HUES6 (cell line): ENCODE measurements around the gene MAPRE3.
A peak's percentile ranks its signal among the peaks of the same experiment; 100 is the strongest.

ENCODE experiments used
- H3K27ac ChIP-seq: 2 replicates; pipeline ENCODE4 v1.7.0; 2013; ENCODE audit warnings: low read depth, mild to moderate bottlenecking, low read length, inconsistent platforms
- H3K27me3 ChIP-seq: 2 replicates; pipeline ENCODE4 v1.6.1; 2013; ENCODE audit warnings: low read length; ENCODE audit not compliant: control insufficient read depth, insufficient read depth
- H3K36me3 ChIP-seq: 2 replicates; pipeline ENCODE4 v1.6.1; 2013; ENCODE audit warnings: low read length; ENCODE audit not compliant: control insufficient read depth, insufficient read depth
- H3K4me1 ChIP-seq: 2 replicates; pipeline ENCODE4 v1.6.1; 2013; ENCODE audit warnings: low read length; ENCODE audit not compliant: control insufficient read depth, insufficient read depth
- H3K4me3 ChIP-seq: 2 replicates; pipeline ENCODE4 v1.5.1; 2013; ENCODE audit warnings: low read depth, low read length
- H3K9ac ChIP-seq: one replicate; pipeline ENCODE4 v1.6.1; 2013; ENCODE audit warnings: mild to moderate bottlenecking, low read length
- H3K9me3 ChIP-seq: 2 replicates; pipeline ENCODE4 v1.6.1; 2013; ENCODE audit warnings: low read depth, low read length; ENCODE audit not compliant: control insufficient read depth, insufficient read depth

Gene MAPRE3

GRCh38 chr2:27054721-27055120 is 84.3 kb downstream of the MAPRE3 start:
- Histone ChIP-seq H3K27me3 (no peaks in the 10 kb centered on the region), H3K36me3 (peaks cover 59% of the 10 kb centered on the region), H3K27ac (no peak overlapping the region), H3K9me3 (no peaks in the 10 kb centered on the region), H3K9ac (no peak overlapping the region), H3K4me3 (no peak overlapping the region), H3K4me1 (no peaks in the 10 kb centered on the region)

GRCh38 chr2:27057184-27057583 is 86.7 kb downstream of the MAPRE3 start:
- H3K4me1 ChIP-seq, result no peaks in the 10 kb centered on the region
- no peak overlapping the region for H3K9ac ChIP-seq
- no peak overlapping the region for H3K4me3 ChIP-seq
- no peak overlapping the region for H3K27ac ChIP-seq
- H3K27me3 ChIP-seq, result no peaks in the 10 kb centered on the region
- H3K9me3 ChIP-seq, result no peaks in the 10 kb centered on the region
- H3K36me3 ChIP-seq, result peaks cover 70% of the 10 kb centered on the region

GRCh38 chr2:27058210-27058609 is 87.8 kb downstream of the MAPRE3 start:
- no peaks in the 10 kb centered on the region for H3K9me3 ChIP-seq
- no peak overlapping the region for H3K4me3 ChIP-seq
- no peaks in the 10 kb centered on the region for H3K27me3 ChIP-seq
- H3K27ac ChIP-seq, result no peak overlapping the region
- peaks cover 79% of the 10 kb centered on the region for H3K36me3 ChIP-seq
- H3K4me1 ChIP-seq, result no peaks in the 10 kb centered on the region
- H3K9ac ChIP-seq, result no peak overlapping the region

- Histone ChIP-seq H3K36me3 (peaks cover 72% of the 10 kb centered on the region), H3K27ac (no peak overlapping the region), H3K4me3 (no peak overlapping the region), H3K9me3 (no peaks in the 10 kb centered on the region), H3K4me1 (no peaks in the 10 kb centered on the region), H3K27me3 (no peaks in the 10 kb centered on the region), H3K9ac (no peak overlapping the region)
Measured at GRCh38 chr2:27059141-27059820, 88.8 kb downstream of the MAPRE3 start.

DNA sequence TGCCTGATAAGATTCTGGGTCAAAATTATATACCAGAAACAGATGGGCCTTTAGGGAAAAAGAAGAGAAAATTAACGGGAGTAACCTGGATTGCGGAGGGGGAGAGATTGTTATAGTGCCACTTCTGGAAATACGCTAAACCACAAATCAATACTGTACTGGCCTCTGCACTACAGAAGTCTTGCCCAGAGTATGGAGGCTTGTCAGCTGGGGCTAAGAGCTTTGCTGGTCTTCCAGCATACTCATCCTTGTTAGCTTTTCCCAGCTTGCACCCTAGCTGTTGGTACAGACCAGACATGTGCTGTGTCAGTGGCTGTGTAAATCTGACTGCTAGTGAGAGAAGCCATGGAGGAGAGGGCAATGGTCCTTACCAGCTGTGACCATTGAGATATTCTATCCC is 89.9 kb downstream of the MAPRE3 start:
- H3K4me1 ChIP-seq, result no peaks in the 10 kb centered on the region
- H3K36me3 ChIP-seq, result peaks cover 67% of the 10 kb centered on the region
- no peaks in the 10 kb centered on the region for H3K27me3 ChIP-seq
- H3K9ac ChIP-seq, result no peak overlapping the region
- H3K27ac ChIP-seq, result no peak overlapping the region
- H3K9me3 ChIP-seq, result no peaks in the 10 kb centered on the region
- no peak overlapping the region for H3K4me3 ChIP-seq

GRCh38 chr2:27065128-27065527 is 94.7 kb downstream of the MAPRE3 start:
- Histone ChIP-seq H3K27ac (no peak overlapping the region), H3K27me3 (no peaks in the 10 kb centered on the region), H3K9ac (no peak overlapping the region), H3K36me3 (peaks cover 61% of the 10 kb centered on the region), H3K4me1 (no peaks in the 10 kb centered on the region), H3K9me3 (no peaks in the 10 kb centered on the region), H3K4me3 (no peak overlapping the region)

DNA sequence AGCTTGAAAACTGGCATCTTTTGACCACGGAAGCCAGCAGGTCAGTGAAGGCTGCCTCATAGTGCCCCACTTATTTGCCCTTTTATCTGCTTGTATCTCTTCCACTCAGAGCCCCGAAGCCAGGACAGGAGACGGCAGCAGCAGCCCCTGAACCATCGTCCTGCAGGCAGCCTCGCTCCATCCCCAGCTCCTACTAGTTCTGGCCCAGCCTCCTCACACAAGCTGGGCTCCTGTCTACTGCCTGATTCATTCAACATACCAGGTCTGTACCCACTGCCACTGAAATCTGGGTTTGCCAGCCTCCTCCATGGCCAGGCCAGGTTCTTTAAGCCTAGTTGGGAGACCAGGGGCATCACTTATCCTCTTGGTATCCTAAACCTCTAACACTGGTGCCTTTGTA is 96.9 kb downstream of the MAPRE3 start:
- no peak overlapping the region for H3K4me3 ChIP-seq
- H3K9me3 ChIP-seq, result no peaks in the 10 kb centered on the region
- no peaks in the 10 kb centered on the region for H3K27me3 ChIP-seq
- peaks cover 5% of the 10 kb centered on the region for H3K4me1 ChIP-seq
- H3K36me3 ChIP-seq, result peaks cover 52% of the 10 kb centered on the region
- no peak overlapping the region for H3K9ac ChIP-seq
- no peak overlapping the region for H3K27ac ChIP-seq

DNA sequence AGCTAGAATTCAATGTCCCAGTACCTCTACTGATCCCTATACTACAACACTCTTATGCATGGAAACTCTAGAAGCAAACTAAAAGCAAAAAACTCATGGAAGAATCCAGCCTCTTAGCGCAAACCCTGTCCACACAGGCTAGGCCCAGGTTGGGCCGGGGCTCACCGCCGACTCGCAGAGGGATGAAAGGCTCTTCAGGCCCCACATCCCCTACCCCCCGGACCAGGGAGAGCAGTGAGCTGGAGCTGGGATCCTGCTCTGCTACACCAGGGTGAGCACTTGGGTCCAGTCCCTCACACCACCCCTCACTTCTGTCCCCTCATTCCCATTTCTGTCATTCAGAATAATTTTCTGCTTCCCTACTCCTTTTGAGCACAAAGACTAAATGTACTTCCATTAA is 99.0 kb downstream of the MAPRE3 start:
- Histone ChIP-seq H3K27ac (no peak overlapping the region), H3K9ac (no peak overlapping the region), H3K4me1 (peaks cover 12% of the 10 kb centered on the region), H3K27me3 (no peaks in the 10 kb centered on the region), H3K9me3 (no peaks in the 10 kb centered on the region), H3K36me3 (peaks cover 45% of the 10 kb centered on the region), H3K4me3 (no peak overlapping the region)

- peak overlapping the region; percentile 83 for H3K4me3 ChIP-seq
- peaks cover 12% of the 10 kb centered on the region for H3K4me1 ChIP-seq
- H3K9ac ChIP-seq, result no peak overlapping the region
- no peaks in the 10 kb centered on the region for H3K27me3 ChIP-seq
- no peak overlapping the region for H3K27ac ChIP-seq
- H3K36me3 ChIP-seq, result peaks cover 41% of the 10 kb centered on the region
- H3K9me3 ChIP-seq, result no peaks in the 10 kb centered on the region
Measured at GRCh38 chr2:27069961-27070618, 99.7 kb downstream of the MAPRE3 start.

DNA sequence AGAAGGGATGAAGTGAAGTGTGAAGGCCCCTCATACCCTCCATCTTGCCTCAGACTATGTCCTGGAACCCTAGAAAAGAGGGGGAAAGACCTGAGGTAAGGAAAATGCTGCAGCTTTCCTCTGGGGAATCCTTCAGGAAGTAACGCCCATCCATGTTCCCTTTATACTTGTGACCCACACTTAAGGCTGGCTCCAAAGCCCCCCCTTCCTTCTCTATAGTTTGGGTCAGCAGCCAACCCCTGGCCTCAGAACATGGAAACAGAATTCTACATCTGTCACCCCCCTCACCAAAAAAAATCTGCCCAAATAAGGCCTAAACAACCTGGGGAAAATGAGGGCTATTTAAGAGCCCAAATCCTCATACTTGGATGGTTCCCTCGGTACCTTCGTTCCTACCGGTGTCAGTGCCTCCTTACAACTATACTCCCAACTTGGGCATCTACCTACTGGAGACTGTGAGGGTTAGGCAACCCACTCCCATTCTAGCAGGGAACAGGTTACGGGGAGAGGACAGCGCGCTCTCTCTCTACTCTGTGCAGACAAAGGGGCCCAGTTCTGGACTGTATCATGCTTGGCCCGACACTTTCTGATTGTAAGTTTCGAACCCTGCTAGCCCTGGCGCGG is 100.3 kb downstream of the MAPRE3 start:
- Histone ChIP-seq H3K27ac (peak overlapping the region; percentile 52; the same call in 1 of the 2 replicates), H3K27me3 (no peaks in the 10 kb centered on the region), H3K9ac (peak overlapping the region; percentile 81), H3K4me3 (peak overlapping the region; percentile 83), H3K4me1 (peaks cover 12% of the 10 kb centered on the region), H3K36me3 (peaks cover 35% of the 10 kb centered on the region), H3K9me3 (no peaks in the 10 kb centered on the region)

DNA sequence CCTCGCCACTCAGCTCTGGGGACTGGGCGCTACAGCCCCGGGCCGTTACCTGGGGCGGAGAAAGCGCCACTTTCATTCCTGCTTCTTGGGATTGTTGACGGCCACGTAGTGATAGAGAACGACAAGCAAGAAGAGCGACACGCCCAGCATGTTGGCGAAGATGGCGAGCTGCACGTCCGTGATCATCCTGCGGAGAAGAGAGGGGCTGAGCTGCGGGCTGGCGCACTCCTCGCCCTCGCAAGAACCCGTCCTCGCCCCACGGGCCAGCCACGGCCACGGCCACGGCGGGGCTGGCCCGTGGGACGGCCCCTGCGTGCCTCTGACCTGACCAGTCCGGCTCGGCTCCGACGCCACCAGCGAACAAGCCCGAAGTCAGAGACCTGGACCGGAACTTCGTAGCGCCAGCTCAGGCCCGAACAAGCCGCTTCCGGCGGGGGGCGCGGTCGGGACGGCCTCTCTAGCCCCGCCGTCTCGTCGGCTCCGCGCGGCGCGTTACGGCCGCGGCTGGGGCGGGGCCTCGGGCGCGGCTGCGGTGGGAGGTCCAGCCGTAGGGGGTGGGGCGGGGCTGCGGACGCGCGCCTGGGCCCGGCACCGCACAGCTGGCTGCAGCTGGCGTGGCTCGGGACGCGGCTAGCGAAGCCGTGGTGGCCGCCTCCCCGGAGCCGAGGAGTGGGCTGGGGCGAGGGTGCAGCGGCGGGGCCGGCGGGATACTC is 101.0 kb downstream of the MAPRE3 start, which contains the start of gene OST4:
OST4 (minus strand) TSS at position 378 of the 713 bp plus-strand sequence.
- H3K9ac ChIP-seq, result peak within 1 kb of the TSS; percentile 81
- peaks cover 12% of the 10 kb centered on the region for H3K4me1 ChIP-seq
- no peaks in the 10 kb centered on the region for H3K9me3 ChIP-seq
- H3K27ac ChIP-seq, result peak within 1 kb of the TSS; percentile 52; the same call in 1 of the 2 replicates
- H3K27me3 ChIP-seq, result no peaks in the 10 kb centered on the region
- peak within 1 kb of the TSS; percentile 83 for H3K4me3 ChIP-seq
- peaks cover 32% of the 10 kb centered on the region for H3K36me3 ChIP-seq
